ENCODE measurements around the gene SMCO3. TPM values are rescaled to one million over a fixed set of nuclear protein-coding genes. Genes with fewer than 3 reads are reported as not detected.

SMCO3 gene
- polyA plus RNA-seq, 1 donor from 2014 or later: 2.7 TPM

DNA sequence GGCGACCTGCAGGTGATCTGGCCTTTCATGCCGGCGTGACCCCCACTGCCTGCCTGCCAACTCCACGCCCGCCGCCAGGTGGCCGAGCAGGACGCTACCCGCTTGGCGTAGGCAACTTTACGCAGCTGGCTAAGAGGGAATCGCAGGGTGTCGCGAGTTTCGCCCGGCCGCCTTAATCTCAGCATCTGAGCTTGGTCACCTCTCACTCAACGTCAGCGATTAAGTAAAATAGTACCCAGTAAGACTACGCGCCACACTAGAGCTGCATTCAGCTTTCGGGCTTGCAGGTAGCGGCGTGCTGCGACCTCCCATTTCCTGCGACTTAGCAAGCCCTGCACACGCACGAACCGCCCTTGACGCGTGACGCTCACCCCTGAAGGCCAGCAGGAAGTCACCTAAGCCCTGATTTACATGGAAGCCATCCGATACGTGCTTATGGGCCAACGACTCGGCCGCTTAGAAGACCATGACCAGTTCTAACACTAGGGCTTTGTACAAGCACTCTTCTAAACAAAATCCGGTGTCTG is 44.0 kb downstream of the SMCO3 start:
- no peaks in the 10 kb centered on the region for H3K79me2 ChIP-seq (replicated peaks; ENCODE audit: insufficient read depth, low read length)
- peak overlapping the region; percentile 67 for H3K4me2 ChIP-seq (ENCODE audit: low read length)
- H3K4me3 ChIP-seq (ENCODE audit: low read length): peak overlapping the region; percentile 72

DNA sequence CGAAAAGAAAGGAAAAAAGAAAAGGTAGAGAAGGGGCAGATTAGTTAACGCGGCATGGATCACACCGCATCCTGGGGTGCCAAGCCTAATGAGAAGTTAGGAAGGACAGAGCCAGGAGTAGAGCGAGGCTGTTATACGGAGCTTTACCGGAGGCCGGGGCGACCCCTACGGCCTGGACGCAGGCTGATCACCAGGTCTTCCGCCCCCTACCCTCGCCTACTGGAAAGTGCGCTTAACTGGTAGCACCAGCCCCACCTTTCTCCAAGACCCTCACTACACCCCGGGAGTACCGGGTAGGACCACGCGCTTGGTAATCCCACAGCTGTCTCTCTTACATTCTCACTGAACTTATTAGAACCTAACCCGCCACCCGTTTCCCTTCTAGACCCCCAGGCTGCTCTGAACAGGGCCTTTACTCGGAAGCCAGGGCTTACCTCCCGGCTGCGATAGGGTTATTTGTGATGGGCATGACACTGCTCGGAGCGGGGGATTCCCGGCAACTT is 44.5 kb downstream of the SMCO3 start:
- peak overlapping the region; percentile 78 for H3K27ac ChIP-seq (ENCODE audit: low read length)
- peak overlapping the region; percentile 72 for H3K4me3 ChIP-seq (ENCODE audit: low read length)
- no peaks in the 10 kb centered on the region for H3F3A ChIP-seq (ENCODE audit: insufficient read depth, low read length, poor library complexity, severe bottlenecking)
- no peaks in the 10 kb centered on the region for H3K9me3 ChIP-seq (ENCODE audit: low read length)
- no peak for TF ChIP-seq EZH2 (IDR thresholded peaks at IDR 0.05; ENCODE audit: borderline replicate concordance, insufficient read depth, low read length, poor library complexity, severe bottlenecking)
- TF ChIP-seq EP300 (conservative IDR thresholded peaks at IDR 0.05; ENCODE audit: poor library complexity, severe bottlenecking): no peak
- peak overlapping the region; percentile 74 for H2AFZ ChIP-seq (ENCODE audit: low read depth, low read length)
- H3K9me2 ChIP-seq (ENCODE audit: insufficient read depth, low read length): no peaks in the 10 kb centered on the region
- peak overlapping the region; percentile 74 for H3K9ac ChIP-seq (ENCODE audit: low read length)
- peak overlapping the region; percentile 15 for H3K4me2 ChIP-seq (ENCODE audit: low read length)
- H3K79me2 ChIP-seq (replicated peaks; ENCODE audit: insufficient read depth, low read length): no peaks in the 10 kb centered on the region
- H3K27me3 ChIP-seq (ENCODE audit: insufficient read depth, low read depth, low read length): peaks cover 27% of the 10 kb centered on the region
- no peaks in the 10 kb centered on the region for H4K20me1 ChIP-seq (ENCODE audit: insufficient read depth)
- no peaks in the 10 kb centered on the region for H3K36me3 ChIP-seq (ENCODE audit: insufficient read depth, low read length)

More for the DNA sequence above, 44.0 kb downstream of the SMCO3 start:
- TF ChIP-seq REST (IDR thresholded peaks at IDR 0.05; ENCODE audit: borderline replicate concordance): no peak
- no peak for TF ChIP-seq TAF1 (IDR thresholded peaks at IDR 0.05; ENCODE audit: low read depth)
- TF ChIP-seq RAD21 (conservative IDR thresholded peaks at IDR 0.05): peak; percentile 51
- peak; percentile 57 for TF ChIP-seq MXI1 (conservative IDR thresholded peaks at IDR 0.05; ENCODE audit: poor library complexity, severe bottlenecking)
- no peak for TF ChIP-seq EZH2 (IDR thresholded peaks at IDR 0.05; ENCODE audit: borderline replicate concordance, insufficient read depth, low read length, poor library complexity, severe bottlenecking)
- TF ChIP-seq, protein P1, sequence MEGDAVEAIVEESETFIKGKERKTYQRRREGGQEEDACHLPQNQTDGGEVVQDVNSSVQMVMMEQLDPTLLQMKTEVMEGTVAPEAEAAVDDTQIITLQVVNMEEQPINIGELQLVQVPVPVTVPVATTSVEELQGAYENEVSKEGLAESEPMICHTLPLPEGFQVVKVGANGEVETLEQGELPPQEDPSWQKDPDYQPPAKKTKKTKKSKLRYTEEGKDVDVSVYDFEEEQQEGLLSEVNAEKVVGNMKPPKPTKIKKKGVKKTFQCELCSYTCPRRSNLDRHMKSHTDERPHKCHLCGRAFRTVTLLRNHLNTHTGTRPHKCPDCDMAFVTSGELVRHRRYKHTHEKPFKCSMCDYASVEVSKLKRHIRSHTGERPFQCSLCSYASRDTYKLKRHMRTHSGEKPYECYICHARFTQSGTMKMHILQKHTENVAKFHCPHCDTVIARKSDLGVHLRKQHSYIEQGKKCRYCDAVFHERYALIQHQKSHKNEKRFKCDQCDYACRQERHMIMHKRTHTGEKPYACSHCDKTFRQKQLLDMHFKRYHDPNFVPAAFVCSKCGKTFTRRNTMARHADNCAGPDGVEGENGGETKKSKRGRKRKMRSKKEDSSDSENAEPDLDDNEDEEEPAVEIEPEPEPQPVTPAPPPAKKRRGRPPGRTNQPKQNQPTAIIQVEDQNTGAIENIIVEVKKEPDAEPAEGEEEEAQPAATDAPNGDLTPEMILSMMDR (IDR thresholded peaks at IDR 0.05; ENCODE audit: poor library complexity, severe bottlenecking): peak; percentile 79
- peak; percentile 66 for TF ChIP-seq SMC3 (conservative IDR thresholded peaks at IDR 0.05; ENCODE audit: poor library complexity)
- no peak for TF ChIP-seq POLR2AphosphoS5 (IDR thresholded peaks at IDR 0.05)
- no peak for TF ChIP-seq EP300 (conservative IDR thresholded peaks at IDR 0.05; ENCODE audit: poor library complexity, severe bottlenecking)
- no peaks in the 10 kb centered on the region for H3K36me3 ChIP-seq (ENCODE audit: insufficient read depth, low read length)
- no peaks in the 10 kb centered on the region for H3F3A ChIP-seq (ENCODE audit: insufficient read depth, low read length, poor library complexity, severe bottlenecking)
- no peaks in the 10 kb centered on the region for H3K9me3 ChIP-seq (ENCODE audit: low read length)
- no peaks in the 10 kb centered on the region for H3K9me2 ChIP-seq (ENCODE audit: insufficient read depth, low read length)
- H3K9ac ChIP-seq (ENCODE audit: low read length): peak overlapping the region; percentile 74
- H2AFZ ChIP-seq (ENCODE audit: low read depth, low read length): peak overlapping the region; percentile 74
- H4K20me1 ChIP-seq (ENCODE audit: insufficient read depth): no peaks in the 10 kb centered on the region
- H3K27me3 ChIP-seq (ENCODE audit: insufficient read depth, low read depth, low read length): peaks cover 32% of the 10 kb centered on the region
- H3K27ac ChIP-seq (ENCODE audit: low read length): peak overlapping the region; percentile 78
